SK-N-SH (cell line): ENCODE results near the gene PEX26. TPM values are rescaled to one million over a fixed set of nuclear protein-coding genes. Genes with fewer than 3 reads are reported as not detected.
"Not testable (repeated sequence)": the region's sequence is repeated elsewhere in the genome, so short reads cannot be mapped to it uniquely, and the experiment has no call there.

Source experiments
- CTCF ChIA-PET: fragments of 300-600, 350-600 bp; formaldehyde crosslinking; extraction: SDS; loops from one replicate; lab custom pipeline; 2021; lab: Yijun Ruan, JAX
- POLR2A ChIA-PET: fragments of 350-600 bp; sonication (Branson Sonifier 250); formaldehyde crosslinking; extraction: SDS; loops from one replicate; lab custom pipeline; 2020; ENCODE audit warnings: antibody characterized with exemption, inconsistent platforms; lab: Yijun Ruan, JAX
- DNase-seq: peaks from one replicate; pipeline ENCODE4 v3.0.0; 2012
- H2AFZ ChIP-seq: fragments of 200-600 bp; sonication (generic); 2 replicates; pipeline ENCODE4 v1.8.1; 2016; ENCODE audit warnings: antibody characterized with exemption, mild to moderate bottlenecking, low read depth
- H3F3A ChIP-seq: fragments of 200-600 bp; sonication (generic); replicated peaks from 2 replicates; pipeline ENCODE3; 2016; ENCODE audit warnings: antibody characterized with exemption, mild to moderate bottlenecking; ENCODE audit not compliant: insufficient read depth
- H3K27ac ChIP-seq, 2 experiments: fragments of 200-500 bp in 1 of 2; fragments of 200-600 bp in 1 of 2; sonication (Bioruptor generic) in 1 of 2; sonication (generic), shearing (Covaris generic) in 1 of 2; 2 replicates each; pipeline versions ENCODE4 v1.5.1 to v1.6.1; 2014 to 2016; ENCODE audit warnings: low read depth in 2 of 2, inconsistent platforms in 1 of 2, low read length in 1 of 2, mild to moderate bottlenecking in 1 of 2, mixed read lengths in 1 of 2
- H3K27me3 ChIP-seq: fragments of 200-600 bp; sonication (generic), shearing (Covaris generic); 2 replicates; pipeline ENCODE4 v1.6.1; 2016; ENCODE audit warnings: mixed run types; ENCODE audit not compliant: insufficient read depth
- H3K36me3 ChIP-seq, 2 experiments: fragments of 200-500 bp in 1 of 2; fragments of 200-600 bp in 1 of 2; sonication (Bioruptor generic) in 1 of 2; sonication (generic) in 1 of 2; replicated peaks in 1 of 2; 2 replicates each; pipeline versions ENCODE3 to v1.5.1; 2014 to 2016; ENCODE audit warnings: low read length in 1 of 2, mild to moderate bottlenecking in 1 of 2; ENCODE audit not compliant: insufficient read depth in 2 of 2, control insufficient read depth in 1 of 2
- H3K4me1 ChIP-seq, 2 experiments: fragments of 200-500 bp in 1 of 2; fragments of 200-600 bp in 1 of 2; sonication (Bioruptor generic) in 1 of 2; sonication (generic), shearing (Covaris generic) in 1 of 2; 2 replicates each; pipeline versions ENCODE4 v1.5.1 to v1.6.1; 2014 to 2016; ENCODE audit warnings: low read depth in 1 of 2, low read length in 1 of 2, mixed run types in 1 of 2; ENCODE audit not compliant: insufficient read depth in 2 of 2, control insufficient read depth in 1 of 2
- H3K4me2 ChIP-seq: fragments of 200-600 bp; sonication (generic), shearing (Covaris generic); 2 replicates; pipeline ENCODE4 v1.6.1; 2017; ENCODE audit warnings: mixed run types
- H3K4me3 ChIP-seq, 2 experiments: fragments of 200-500 bp in 1 of 2; fragments of 200-600 bp in 1 of 2; sonication (Bioruptor generic) in 1 of 2; sonication (generic), shearing (Covaris generic) in 1 of 2; 2 replicates each; pipeline versions ENCODE4 v1.5.1 to v1.8.1; 2014 to 2016; ENCODE audit warnings: low read depth in 2 of 2, inconsistent platforms in 1 of 2, low read length in 1 of 2, mild to moderate bottlenecking in 1 of 2, mixed read lengths in 1 of 2, moderate library complexity in 1 of 2
- H3K79me2 ChIP-seq: fragments of 200-600 bp; sonication (generic); 2 replicates; pipeline ENCODE4 v1.8.1; 2017; ENCODE audit warnings: mild to moderate bottlenecking; ENCODE audit not compliant: insufficient read depth
- H3K9ac ChIP-seq: fragments of 200-600 bp; sonication (generic); 2 replicates; pipeline ENCODE4 v1.6.1; 2017; ENCODE audit warnings: mixed run types
- H3K9me2 ChIP-seq: fragments of 200-600 bp; sonication (generic); 2 replicates; pipeline ENCODE4 v1.6.1; 2017; ENCODE audit warnings: mixed run types
- H3K9me3 ChIP-seq: fragments of 200-600 bp; sonication (generic); 2 replicates; pipeline ENCODE4 v1.6.1; 2017; ENCODE audit warnings: mixed run types, mild to moderate bottlenecking, moderate library complexity
- H4K20me1 ChIP-seq: fragments of 200-600 bp; sonication (generic); 2 replicates; pipeline ENCODE4 v1.6.1; 2017; ENCODE audit warnings: mild to moderate bottlenecking, mixed run types; ENCODE audit not compliant: insufficient read depth
- ELF1 ChIP-seq: IDR thresholded peaks from 2 replicates; pipeline ENCODE4 v1.4.0; 2012
- FOSL2 ChIP-seq: IDR thresholded peaks from 2 replicates; pipeline ENCODE4 v1.4.0; 2012; ENCODE audit warnings: low read depth, mild to moderate bottlenecking, moderate library complexity, borderline replicate concordance
- FOXM1 ChIP-seq: IDR thresholded peaks from 2 replicates; pipeline ENCODE4 v1.4.0; 2012; ENCODE audit warnings: low read depth, mild to moderate bottlenecking
- JUND ChIP-seq: IDR thresholded peaks from 2 replicates; pipeline ENCODE4 v1.4.0; 2012
- MEF2A ChIP-seq: IDR thresholded peaks from 2 replicates; pipeline ENCODE4 v1.4.0; 2012; ENCODE audit warnings: low read depth, borderline replicate concordance
- MXI1 ChIP-seq: IDR thresholded peaks from 2 replicates; pipeline ENCODE4 v1.6.1; 2012; ENCODE audit warnings: mild to moderate bottlenecking, low read depth, low read length, improper control_type of control experiment
- NFIC ChIP-seq: IDR thresholded peaks from 2 replicates; pipeline ENCODE4 v1.4.0; 2012; ENCODE audit warnings: borderline replicate concordance
- NRF1 ChIP-seq: IDR thresholded peaks from 2 replicates; pipeline ENCODE4 v1.6.1; 2012; ENCODE audit warnings: low read depth, mild to moderate bottlenecking, low read length
- POLR2AphosphoS5 ChIP-seq: IDR thresholded peaks from 2 replicates; pipeline ENCODE4 v1.6.1; 2012; ENCODE audit warnings: low read depth, low read length
- RCOR1 ChIP-seq: fragments of 150-350 bp; IDR thresholded peaks from 2 replicates; pipeline ENCODE4 v1.6.1; 2017; ENCODE audit warnings: antibody characterized with exemption, low read length
- RFX5 ChIP-seq: IDR thresholded peaks from 2 replicates; pipeline ENCODE4 v1.6.1; 2012; ENCODE audit warnings: mild to moderate bottlenecking, improper control_type of control experiment, low read length
- SIN3A ChIP-seq: IDR thresholded peaks from 2 replicates; pipeline ENCODE4 v1.6.1; 2012; ENCODE audit warnings: low read depth, mild to moderate bottlenecking, low read length, moderate library complexity, borderline replicate concordance
- SMC3 ChIP-seq: IDR thresholded peaks from 2 replicates; pipeline ENCODE4 v1.6.1; 2012; ENCODE audit warnings: low read depth, low read length, improper control_type of control experiment
- TCF12 ChIP-seq: IDR thresholded peaks from 2 replicates; pipeline ENCODE4 v1.4.0; 2012
- TEAD4 ChIP-seq: IDR thresholded peaks from 2 replicates; pipeline ENCODE4 v1.4.0; 2012; ENCODE audit warnings: mild to moderate bottlenecking, borderline replicate concordance; ENCODE audit not compliant: insufficient read depth
- USF1 ChIP-seq: IDR thresholded peaks from 2 replicates; pipeline ENCODE4 v1.4.0; 2012; ENCODE audit warnings: low read depth, borderline replicate concordance
- YY1 ChIP-seq: IDR thresholded peaks from 2 replicates; pipeline ENCODE4 v1.4.0; 2012; ENCODE audit warnings: low read depth, mild to moderate bottlenecking
- WGBS: methylation state at CpG from one replicate; pipeline ENCODE4 v1.1.6; 2017; ENCODE audit warnings: low lambda C conversion rate; 5-methylcytosine and 5-hydroxymethylcytosine counted together
- polyA plus RNA-seq, 3 experiments: library from polyadenylated mRNA; depleted of rRNA; stranded (reverse); fragments of >200 nt; gene quantifications; 2 replicates each; pipeline ENCODE4 v1.2.3, GENCODE V29; 2012
- TF ChIP-seq, protein P1 (sequence below): fragments of 200-600 bp; sonication (generic); IDR thresholded peaks from 2 replicates; pipeline ENCODE4 v1.6.1; 2017; ENCODE audit warnings: antibody characterized with exemption, mild to moderate bottlenecking, moderate library complexity
- TF ChIP-seq, protein P2 (sequence below): fragments of 150-350 bp; IDR thresholded peaks from 2 replicates; pipeline ENCODE4 v1.6.1; 2016; ENCODE audit warnings: mild to moderate bottlenecking, low read depth, low read length

Gene PEX26
- polyA plus RNA-seq, 1 of the 3 experiments (the other 2 are of a cell fraction), result 13.0 TPM

DNA sequence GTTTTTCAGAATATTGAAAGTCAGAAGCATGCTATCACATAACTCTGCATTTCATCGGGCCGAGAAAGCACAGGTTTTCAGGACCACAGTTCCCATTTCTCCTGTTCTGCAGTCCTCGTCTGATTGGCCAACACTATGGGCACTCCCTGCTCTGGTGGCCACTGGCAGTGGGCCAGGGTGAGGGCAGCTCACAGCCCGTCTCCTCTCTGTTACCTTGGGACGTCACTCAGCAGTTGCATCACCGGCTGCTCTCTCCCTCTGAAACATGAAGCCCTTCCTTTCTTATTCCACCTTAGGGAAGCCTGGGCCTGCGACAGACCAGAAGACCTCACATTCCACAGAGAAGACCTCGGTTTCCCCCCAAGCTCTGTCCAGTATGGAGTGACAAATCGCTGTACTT is 42.0 kb upstream of the PEX26 start:
- Histone ChIP-seq H3K27me3 (no peaks in the 10 kb centered on the region), H3K36me3 (no peaks in the 10 kb centered on the region), H3K4me1 (peaks cover 11 to 16% of the 10 kb centered on the region in 2 experiments; a peak in 3 of 4 replicates), H3K4me2 (no peak overlapping the region), H3F3A (peaks cover 19% of the 10 kb centered on the region), H3K9me2 (no peaks in the 10 kb centered on the region), H3K27ac (no peak overlapping the region), H4K20me1 (no peaks in the 10 kb centered on the region), H3K4me3 (no peak overlapping the region), H3K79me2 (no peaks in the 10 kb centered on the region), H3K9ac (no peak overlapping the region), H3K9me3 (no peaks in the 10 kb centered on the region), H2AFZ (no peak overlapping the region)
- peak; percentile 47 for DNase-seq
- ChIA-PET CTCF (interaction anchor here (1.0 to 2.3 kb wide), 2 partner anchors 40 kb away, joined by 3 to 7 read pairs; no protein-coding TSS in a partner anchor), POLR2A (no interaction called here)
- no peak for TF ChIP-seq TEAD4
- no peak for TF ChIP-seq YY1
- TF ChIP-seq NFIC, result peak; percentile 16; the same call in 1 of the 2 replicates
- WGBS, result 62% methylated on average over 9 of the region's 9 CpGs

- H3K9me2 ChIP-seq, H3K9ac ChIP-seq, DNase-seq, H3K4me1 ChIP-seq, H3K27ac ChIP-seq, H4K20me1 ChIP-seq, H3K36me3 ChIP-seq, H3K9me3 ChIP-seq, H3K27me3 ChIP-seq, H3F3A ChIP-seq, H3K4me3 ChIP-seq, H3K4me2 ChIP-seq, H2AFZ ChIP-seq, H3K79me2 ChIP-seq, POLR2A ChIA-PET: not testable (repeated sequence)
- 83% methylated on average over 6 of the region's 6 CpGs for WGBS
- CTCF ChIA-PET, result interaction anchor here (0.7 kb wide), 1 partner anchor 211 kb away, joined by 3 read pairs; no protein-coding TSS in a partner anchor
Observed at GRCh38 chr22:18040898-18041297, 36.9 kb upstream of the PEX26 start.

DNA sequence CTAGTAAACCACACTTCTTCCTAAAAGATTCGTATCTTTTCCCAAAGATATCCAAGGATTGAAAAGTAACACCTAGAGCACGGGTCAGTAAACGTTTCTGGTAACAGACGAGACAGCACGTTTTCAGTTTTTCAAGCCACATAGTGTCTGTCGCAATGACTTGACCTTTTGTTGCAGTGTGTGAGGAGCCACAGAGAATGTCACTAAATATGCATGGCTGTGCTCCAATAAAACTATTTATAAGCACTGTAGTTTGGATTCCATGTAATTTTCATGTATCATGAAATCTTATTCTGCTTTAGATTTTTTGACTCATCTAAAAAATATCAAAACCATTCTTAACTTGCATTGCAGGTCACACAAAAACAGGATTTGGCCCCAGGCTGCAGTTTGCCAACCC is 35.1 kb upstream of the PEX26 start:
- no peak overlapping the region for H3K27ac ChIP-seq
- no peaks in the 10 kb centered on the region for H4K20me1 ChIP-seq
- H3K36me3 ChIP-seq, result no peaks in the 10 kb centered on the region
- no peak for TF ChIP-seq NRF1
- no peak for TF ChIP-seq FOXM1
- TF ChIP-seq, protein P1, sequence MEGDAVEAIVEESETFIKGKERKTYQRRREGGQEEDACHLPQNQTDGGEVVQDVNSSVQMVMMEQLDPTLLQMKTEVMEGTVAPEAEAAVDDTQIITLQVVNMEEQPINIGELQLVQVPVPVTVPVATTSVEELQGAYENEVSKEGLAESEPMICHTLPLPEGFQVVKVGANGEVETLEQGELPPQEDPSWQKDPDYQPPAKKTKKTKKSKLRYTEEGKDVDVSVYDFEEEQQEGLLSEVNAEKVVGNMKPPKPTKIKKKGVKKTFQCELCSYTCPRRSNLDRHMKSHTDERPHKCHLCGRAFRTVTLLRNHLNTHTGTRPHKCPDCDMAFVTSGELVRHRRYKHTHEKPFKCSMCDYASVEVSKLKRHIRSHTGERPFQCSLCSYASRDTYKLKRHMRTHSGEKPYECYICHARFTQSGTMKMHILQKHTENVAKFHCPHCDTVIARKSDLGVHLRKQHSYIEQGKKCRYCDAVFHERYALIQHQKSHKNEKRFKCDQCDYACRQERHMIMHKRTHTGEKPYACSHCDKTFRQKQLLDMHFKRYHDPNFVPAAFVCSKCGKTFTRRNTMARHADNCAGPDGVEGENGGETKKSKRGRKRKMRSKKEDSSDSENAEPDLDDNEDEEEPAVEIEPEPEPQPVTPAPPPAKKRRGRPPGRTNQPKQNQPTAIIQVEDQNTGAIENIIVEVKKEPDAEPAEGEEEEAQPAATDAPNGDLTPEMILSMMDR, result no peak
- no peak for TF ChIP-seq SMC3
- TF ChIP-seq, protein P2, sequence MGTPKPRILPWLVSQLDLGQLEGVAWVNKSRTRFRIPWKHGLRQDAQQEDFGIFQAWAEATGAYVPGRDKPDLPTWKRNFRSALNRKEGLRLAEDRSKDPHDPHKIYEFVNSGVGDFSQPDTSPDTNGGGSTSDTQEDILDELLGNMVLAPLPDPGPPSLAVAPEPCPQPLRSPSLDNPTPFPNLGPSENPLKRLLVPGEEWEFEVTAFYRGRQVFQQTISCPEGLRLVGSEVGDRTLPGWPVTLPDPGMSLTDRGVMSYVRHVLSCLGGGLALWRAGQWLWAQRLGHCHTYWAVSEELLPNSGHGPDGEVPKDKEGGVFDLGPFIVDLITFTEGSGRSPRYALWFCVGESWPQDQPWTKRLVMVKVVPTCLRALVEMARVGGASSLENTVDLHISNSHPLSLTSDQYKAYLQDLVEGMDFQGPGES, result no peak
- TF ChIP-seq YY1, result no peak
- no peak for TF ChIP-seq FOSL2
- no peak for TF ChIP-seq TCF12
- no peak for TF ChIP-seq ELF1
- TF ChIP-seq RCOR1, result no peak
- TF ChIP-seq SIN3A, result no peak
- TF ChIP-seq USF1, result no peak
- TF ChIP-seq NFIC, result no peak
- no peak for TF ChIP-seq POLR2AphosphoS5
- TF ChIP-seq MEF2A, result no peak
- TF ChIP-seq JUND, result no peak
- no peak for TF ChIP-seq RFX5
- TF ChIP-seq MXI1, result no peak
- TF ChIP-seq, all 33 proteins: peak for 0
- no peaks in the 10 kb centered on the region for H3K27me3 ChIP-seq
- 71% methylated on average over 6 of the region's 6 CpGs for WGBS
- CTCF ChIA-PET, result no interaction called here
- no peak overlapping the region for H3K9ac ChIP-seq
- H2AFZ ChIP-seq, result no peak overlapping the region
- H3K4me2 ChIP-seq, result no peak overlapping the region
- no peaks in the 10 kb centered on the region for H3K9me3 ChIP-seq
- no peak for DNase-seq
- H3K9me2 ChIP-seq, result no peaks in the 10 kb centered on the region
- H3K4me3 ChIP-seq, result no peak overlapping the region
- POLR2A ChIA-PET, result no interaction called here
- no peaks in the 10 kb centered on the region for H3K4me1 ChIP-seq
- no peaks in the 10 kb centered on the region for H3K79me2 ChIP-seq
- H3F3A ChIP-seq, result no peaks in the 10 kb centered on the region
